Fibroblast of skin of left biceps (primary cell): Measurements from ENCODE around the gene SLC17A9.
"Not testable (repeated sequence)": the region's sequence is repeated elsewhere in the genome, so short reads cannot be mapped to it uniquely, and the experiment has no call there.

Experiments
- DNase-seq, 2 experiments: peaks; one replicate each; pipeline ENCODE4 v3.0.0-alpha.2; 2013; ENCODE audit warnings: low read depth in 2 of 2

Gene SLC17A9

GRCh38 chr20:62956387-62957135 is 4.1 kb downstream of the SLC17A9 start:
- DNase-seq: no peak

- DNase-seq: no peak
Observed at GRCh38 chr20:62957136-62958117, 4.9 kb downstream of the SLC17A9 start.

- no peak for DNase-seq
Observed at GRCh38 chr20:62958388-62959100, 6.0 kb downstream of the SLC17A9 start.

GRCh38 chr20:62959101-62959971 is 6.8 kb downstream of the SLC17A9 start:
- DNase-seq: no peak

GRCh38 chr20:62959998-62960436 is 7.5 kb downstream of the SLC17A9 start:
- DNase-seq: no peak

- not testable (repeated sequence) for DNase-seq
Observed at GRCh38 chr20:62960446-62961309, 8.2 kb downstream of the SLC17A9 start.

- DNase-seq: no peak
Observed at GRCh38 chr20:62961310-62961783, 8.8 kb downstream of the SLC17A9 start.

GRCh38 chr20:62961799-62962198 is 9.3 kb downstream of the SLC17A9 start:
- DNase-seq: no peak

- DNase-seq: no peak
Observed at GRCh38 chr20:62962221-62962879, 9.8 kb downstream of the SLC17A9 start.

GRCh38 chr20:62962891-62963613 is 10.5 kb downstream of the SLC17A9 start:
- DNase-seq: no peak

- no peak for DNase-seq
Observed at GRCh38 chr20:62963614-62964397, 11.3 kb downstream of the SLC17A9 start.

- DNase-seq: no peak
Observed at GRCh38 chr20:62964700-62965099, 12.2 kb downstream of the SLC17A9 start.

- DNase-seq: no peak
Observed at GRCh38 chr20:62965363-62965771, 12.9 kb downstream of the SLC17A9 start.

GRCh38 chr20:62966212-62967148 is 14.0 kb downstream of the SLC17A9 start:
- DNase-seq: no peak

GRCh38 chr20:62967149-62967501 is 14.6 kb downstream of the SLC17A9 start:
- no peak for DNase-seq

- no peak for DNase-seq
Observed at GRCh38 chr20:62967628-62968351, 15.3 kb downstream of the SLC17A9 start.
